Left ventricle myocardium inferior (tissue), 1 donor: ENCODE measurements around the gene ANKRD12. TPM values are rescaled to one million over a fixed set of nuclear protein-coding genes. Genes with fewer than 3 reads are reported as not detected.
"Not testable (repeated sequence)": the region's sequence is repeated elsewhere in the genome, so short reads cannot be mapped to it uniquely, and the experiment has no call there.

Experiments used
- DNase-seq: peaks from one replicate; pipeline ENCODE4 v3.0.0-alpha.2; 2020
- H3K27ac ChIP-seq: fragments of 200-600 bp; replicated peaks from 2 replicates; pipeline ENCODE4 v1.8.0; 2021
- H3K27me3 ChIP-seq: fragments of 200-600 bp; 2 replicates; pipeline ENCODE4 v1.8.0; 2021; ENCODE audit warnings: low read depth
- H3K36me3 ChIP-seq: fragments of 200-600 bp; 2 replicates; pipeline ENCODE4 v1.8.0; 2021
- H3K4me1 ChIP-seq: fragments of 200-600 bp; 2 replicates; pipeline ENCODE4 v1.8.0; 2021
- H3K4me3 ChIP-seq: fragments of 200-600 bp; 2 replicates; pipeline ENCODE4 v1.8.0; 2021; ENCODE audit warnings: mild to moderate bottlenecking, moderate library complexity
- H3K9me3 ChIP-seq: fragments of 200-600 bp; replicated peaks from 2 replicates; pipeline ENCODE4 v1.8.0; 2021
- intact Hi-C: fragments of 100-400 bp; cut with micrococcal nuclease; formaldehyde crosslinking; loops from one replicate; pipeline ENCODE4 v1.11.0; 2022
- total RNA-seq: library from RNA; stranded (reverse); fragmentation: NEBNext Ultra II Directional; extraction: Animal tissue kit (Norgen Biotek cat#: 25700); gene quantifications from one replicate; pipeline ENCODE4 v1.2.1, GENCODE V29; 2021
- TF ChIP-seq, protein P1 (sequence below): fragments of 200-600 bp; IDR thresholded peaks from 2 replicates; pipeline ENCODE4 v1.8.0; 2021; ENCODE audit warnings: antibody characterized with exemption, mild to moderate bottlenecking, borderline replicate concordance
- donor health status: DM: no; HTN: yes; CAD: no; lungs with severe emphysema.

The ANKRD12 gene
- total RNA-seq, 1 donor from 2014 or later: 49.3 TPM

DNA sequence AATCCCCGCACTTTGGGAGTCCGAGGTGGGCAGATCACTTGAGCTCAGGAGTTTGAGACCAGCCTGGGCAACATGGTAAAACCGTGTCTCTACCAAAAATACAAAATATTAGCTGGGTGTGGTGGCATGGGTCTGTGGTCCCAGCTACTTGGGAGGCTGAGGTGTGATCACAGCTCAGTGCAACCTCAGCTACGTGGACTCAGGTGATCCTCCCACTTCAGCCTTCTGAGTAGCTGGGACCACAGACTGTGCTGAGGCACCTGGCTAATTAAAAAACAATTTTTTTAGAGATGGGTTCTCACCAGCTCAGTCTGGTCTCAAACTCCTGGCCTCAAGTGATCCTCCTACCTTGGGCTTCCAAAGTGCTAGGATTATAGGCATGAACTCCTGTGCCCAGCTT lies 23.4 kb downstream of the ANKRD12 start:
- peaks cover 23% of the 10 kb centered on the region for H3K9me3 ChIP-seq
- DNase-seq: no peak
- intact Hi-C loops: no loop called here
- no peak overlapping the region for H3K27ac ChIP-seq
- no peak overlapping the region for H3K4me3 ChIP-seq
- peaks cover 38% of the 10 kb centered on the region for H3K4me1 ChIP-seq
- H3K27me3 ChIP-seq: no peaks in the 10 kb centered on the region
- no peaks in the 10 kb centered on the region for H3K36me3 ChIP-seq
- TF ChIP-seq, protein P1, sequence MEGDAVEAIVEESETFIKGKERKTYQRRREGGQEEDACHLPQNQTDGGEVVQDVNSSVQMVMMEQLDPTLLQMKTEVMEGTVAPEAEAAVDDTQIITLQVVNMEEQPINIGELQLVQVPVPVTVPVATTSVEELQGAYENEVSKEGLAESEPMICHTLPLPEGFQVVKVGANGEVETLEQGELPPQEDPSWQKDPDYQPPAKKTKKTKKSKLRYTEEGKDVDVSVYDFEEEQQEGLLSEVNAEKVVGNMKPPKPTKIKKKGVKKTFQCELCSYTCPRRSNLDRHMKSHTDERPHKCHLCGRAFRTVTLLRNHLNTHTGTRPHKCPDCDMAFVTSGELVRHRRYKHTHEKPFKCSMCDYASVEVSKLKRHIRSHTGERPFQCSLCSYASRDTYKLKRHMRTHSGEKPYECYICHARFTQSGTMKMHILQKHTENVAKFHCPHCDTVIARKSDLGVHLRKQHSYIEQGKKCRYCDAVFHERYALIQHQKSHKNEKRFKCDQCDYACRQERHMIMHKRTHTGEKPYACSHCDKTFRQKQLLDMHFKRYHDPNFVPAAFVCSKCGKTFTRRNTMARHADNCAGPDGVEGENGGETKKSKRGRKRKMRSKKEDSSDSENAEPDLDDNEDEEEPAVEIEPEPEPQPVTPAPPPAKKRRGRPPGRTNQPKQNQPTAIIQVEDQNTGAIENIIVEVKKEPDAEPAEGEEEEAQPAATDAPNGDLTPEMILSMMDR: no peak

DNA sequence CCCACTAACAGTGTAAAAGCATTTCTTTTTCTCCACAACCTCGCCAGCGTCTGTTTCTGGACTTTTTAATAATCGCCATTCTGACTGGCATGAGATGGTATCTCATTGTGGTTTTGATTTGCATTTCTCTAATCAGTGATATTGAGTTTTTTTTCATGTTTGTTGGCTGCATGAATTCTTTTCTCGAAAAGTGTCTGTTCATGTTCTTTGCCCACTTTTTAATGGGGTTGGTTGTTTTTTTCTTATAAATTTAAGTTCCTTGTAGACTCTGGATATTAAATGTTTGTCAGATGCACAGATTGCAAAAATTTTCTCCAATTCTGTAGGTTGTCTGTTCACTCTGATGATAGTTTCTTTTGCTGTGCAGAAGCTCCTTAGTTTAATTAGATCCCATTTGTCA lies 26.1 kb downstream of the ANKRD12 start:
- Histone ChIP-seq H3K4me1 (peaks cover 28% of the 10 kb centered on the region), H3K9me3 (peaks cover 23% of the 10 kb centered on the region)
- DNase-seq, H3K27me3 ChIP-seq, H3K36me3 ChIP-seq, H3K4me3 ChIP-seq, intact Hi-C loops, H3K27ac ChIP-seq: not testable (repeated sequence)

DNA sequence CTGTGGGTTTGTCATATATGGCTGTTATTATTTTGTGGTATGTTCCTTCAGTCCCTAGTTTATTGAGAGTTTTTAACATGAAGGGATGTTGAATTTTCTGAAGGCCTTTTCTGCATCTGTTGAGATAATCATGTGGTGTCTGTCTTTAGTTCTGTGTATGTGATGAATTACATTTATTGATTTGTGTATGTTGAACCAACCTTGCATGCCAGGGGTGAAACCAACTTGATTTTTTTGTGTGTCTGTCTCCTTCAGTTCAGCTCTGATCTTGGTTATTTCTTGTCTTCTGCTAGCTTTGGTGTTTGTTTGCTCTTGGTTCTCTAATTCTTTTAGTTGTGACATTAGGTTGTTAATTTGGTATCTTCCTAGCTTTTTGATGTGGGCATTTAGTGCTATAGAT lies 27.6 kb downstream of the ANKRD12 start:
- H3K27ac ChIP-seq, H3K4me3 ChIP-seq, H3K36me3 ChIP-seq, DNase-seq, intact Hi-C loops, H3K27me3 ChIP-seq: not testable (repeated sequence)
- peaks cover 14% of the 10 kb centered on the region for H3K4me1 ChIP-seq
- peaks cover 23% of the 10 kb centered on the region for H3K9me3 ChIP-seq

DNA sequence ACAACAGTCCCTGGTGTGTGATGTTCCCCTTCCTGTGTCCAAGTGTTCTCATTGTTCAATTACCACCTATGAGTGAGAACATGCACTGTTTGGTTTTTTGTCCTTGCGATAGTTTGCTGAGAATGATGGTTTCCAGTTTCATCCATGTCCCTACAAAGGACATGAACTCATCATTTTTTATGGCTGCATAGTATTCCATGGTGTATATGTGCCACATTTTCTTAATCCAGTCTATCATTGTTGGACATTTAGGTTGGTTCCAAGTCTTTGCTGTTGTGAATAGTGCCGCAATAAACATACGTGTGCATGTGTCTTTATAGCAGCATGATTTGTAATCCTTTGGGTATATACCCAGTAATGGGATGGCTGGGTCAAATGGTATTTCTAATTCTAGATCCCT lies 29.3 kb downstream of the ANKRD12 start:
- H3K4me3 ChIP-seq, H3K4me1 ChIP-seq, intact Hi-C loops, DNase-seq, H3K27ac ChIP-seq, H3K36me3 ChIP-seq, H3K27me3 ChIP-seq: not testable (repeated sequence)
- peaks cover 28% of the 10 kb centered on the region for H3K9me3 ChIP-seq

GRCh38 chr18:9169515-9169914 lies 32.9 kb downstream of the ANKRD12 start:
- intact Hi-C loops, H3K4me3 ChIP-seq, DNase-seq, H3K27me3 ChIP-seq, H3K27ac ChIP-seq, H3K36me3 ChIP-seq: not testable (repeated sequence)
- Histone ChIP-seq H3K4me1 (peaks cover 25% of the 10 kb centered on the region), H3K9me3 (peaks cover 10% of the 10 kb centered on the region)

GRCh38 chr18:9171919-9172318 lies 35.3 kb downstream of the ANKRD12 start:
- H3K9me3 ChIP-seq, DNase-seq, H3K4me3 ChIP-seq, H3K27me3 ChIP-seq, H3K27ac ChIP-seq, H3K36me3 ChIP-seq, intact Hi-C loops: not testable (repeated sequence)
- peaks cover 46% of the 10 kb centered on the region for H3K4me1 ChIP-seq

DNA sequence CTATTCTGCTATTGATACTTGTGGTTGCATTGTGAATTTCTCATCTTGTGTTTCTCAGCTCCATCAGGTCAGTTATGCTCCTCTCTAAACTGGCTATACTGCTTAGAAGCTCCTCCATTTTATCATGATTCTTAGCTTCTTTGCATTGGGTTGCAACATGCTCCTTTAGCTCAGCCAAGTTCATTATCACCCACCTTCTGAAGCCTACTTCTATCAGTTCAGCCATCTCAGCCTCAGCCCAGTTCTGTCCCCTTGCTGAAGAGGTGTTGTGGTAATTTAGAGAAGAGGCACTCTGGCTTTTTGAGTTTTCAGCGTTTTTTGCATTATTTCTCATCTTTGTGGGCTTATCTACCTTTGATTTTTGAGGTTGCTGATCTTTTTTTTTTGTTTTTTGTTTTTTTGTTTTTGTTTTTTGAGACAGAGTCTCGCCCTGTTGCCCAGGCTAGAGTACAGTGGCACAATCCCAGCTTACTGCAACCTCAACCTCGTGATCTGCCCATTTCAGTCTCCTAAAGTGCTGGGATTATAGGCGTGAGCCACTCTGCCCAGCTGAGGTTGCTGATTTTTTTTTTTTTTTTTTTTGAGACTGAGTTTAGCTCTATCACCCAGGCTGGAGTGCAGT lies 36.0 kb downstream of the ANKRD12 start:
- Histone ChIP-seq H3K9me3 (peaks cover 4% of the 10 kb centered on the region), H3K4me1 (peaks cover 53% of the 10 kb centered on the region), H3K4me3 (no peak overlapping the region), H3K36me3 (no peaks in the 10 kb centered on the region), H3K27me3 (no peaks in the 10 kb centered on the region), H3K27ac (no peak overlapping the region)
- no peak for DNase-seq
- TF ChIP-seq, protein P1: no peak
- intact Hi-C loops: no loop called here

GRCh38 chr18:9173770-9174233 lies 37.2 kb downstream of the ANKRD12 start:
- DNase-seq: no peak
- Histone ChIP-seq H3K4me1 (peaks cover 60% of the 10 kb centered on the region), H3K9me3 (peaks cover 4% of the 10 kb centered on the region), H3K4me3 (no peak overlapping the region), H3K36me3 (no peaks in the 10 kb centered on the region), H3K27ac (no peak overlapping the region), H3K27me3 (no peaks in the 10 kb centered on the region)
- intact Hi-C loops: no loop called here
- TF ChIP-seq, protein P1: no peak
